Testis (tissue), 2 donors: ENCODE results near the gene IL23R.

Source experiments
- CTCF ChIP-seq, 3 experiments: fragments of 450-650 bp in 2 of 3; fragments of 200-600 bp in 1 of 3; sonication (generic) in 1 of 3; IDR thresholded peaks; one replicate each; pipeline ENCODE4 v1.5.1; 2016 to 2019; ENCODE audit warnings: antibody characterized with exemption in 3 of 3, mild to moderate bottlenecking in 2 of 3, moderate library complexity in 1 of 3
- POLR2A ChIP-seq: fragments of 450-650 bp; IDR thresholded peaks from one replicate; pipeline ENCODE4 v1.6.1; 2017; ENCODE audit warnings: antibody characterized with exemption, mild to moderate bottlenecking, moderate library complexity

GRCh38 chr1:67140460-67140859 lies 25.8 kb upstream of the IL23R start:
- TF ChIP-seq CTCF (IDR thresholded peaks at IDR 0.05) (no peak), POLR2A (no peak)
